LNCaP clone FGC (cell line): ENCODE measurements around the gene FCN2.

Experiments
- DNase-seq: peaks from one replicate; pipeline ENCODE4 v3.0.0-alpha.2; 2011; ENCODE audit warnings: low read depth
- H3K4me3 ChIP-seq: 2 replicates; pipeline ENCODE4 v1.5.1; 2011; ENCODE audit warnings: mild to moderate bottlenecking, low read depth, low read length, control low read depth
- CTCF ChIP-seq: IDR thresholded peaks from 2 replicates; pipeline ENCODE4 v1.5.1; 2012; ENCODE audit warnings: mild to moderate bottlenecking; ENCODE audit not compliant: control insufficient read depth, insufficient read depth; ENCODE audit errors: extremely low read depth

The FCN2 gene

GRCh38 chr9:134885001-134885678 lies 4.5 kb downstream of the FCN2 start:
- TF ChIP-seq CTCF, result no peak
- DNase-seq, result no peak
- H3K4me3 ChIP-seq, result no peak overlapping the region

GRCh38 chr9:134885679-134886412 lies 5.2 kb downstream of the FCN2 start:
- no peak overlapping the region for H3K4me3 ChIP-seq
- no peak for TF ChIP-seq CTCF
- no peak for DNase-seq

- TF ChIP-seq CTCF, result no peak
- no peak for DNase-seq
- H3K4me3 ChIP-seq, result no peak overlapping the region
These were observed 5.9 kb downstream of the FCN2 start for GRCh38 chr9:134886413-134886913.

GRCh38 chr9:134887219-134887618 lies 6.6 kb downstream of the FCN2 start:
- DNase-seq, result no peak
- no peak for TF ChIP-seq CTCF
- H3K4me3 ChIP-seq, result no peak overlapping the region

- no peak for DNase-seq
- H3K4me3 ChIP-seq, result no peak overlapping the region
- no peak for TF ChIP-seq CTCF
These were observed 7.3 kb downstream of the FCN2 start for GRCh38 chr9:134887686-134888602.

- no peak for TF ChIP-seq CTCF
- H3K4me3 ChIP-seq, result no peak overlapping the region
- no peak for DNase-seq
These were observed 8.1 kb downstream of the FCN2 start for GRCh38 chr9:134888603-134889190.
